GM18511 (cell line): ENCODE measurements around the gene PIK3C2B.
"Not testable (repeated sequence)": the region's sequence is repeated elsewhere in the genome, so short reads cannot be mapped to it uniquely, and the experiment has no call there.

Experiments
- ATAC-seq: cut with Tn5 transposase; IDR thresholded peaks from one replicate; pipeline ENCODE4 v1.9.1; 2021; ENCODE audit warnings: mild to moderate bottlenecking, moderate library complexity; ENCODE audit not compliant: unreplicated experiment

PIK3C2B gene

GRCh38 chr1:204509186-204509635 is 14.6 kb upstream of the PIK3C2B start:
- ATAC-seq: no peak

GRCh38 chr1:204507317-204508105 is 12.9 kb upstream of the PIK3C2B start:
- ATAC-seq: no peak

GRCh38 chr1:204506969-204507316 is 12.3 kb upstream of the PIK3C2B start:
- ATAC-seq: peak; percentile 62

GRCh38 chr1:204506201-204506968 is 11.8 kb upstream of the PIK3C2B start:
- ATAC-seq: peak; percentile 79

- ATAC-seq: no peak
Measured at GRCh38 chr1:204505674-204506200, 11.1 kb upstream of the PIK3C2B start.

- ATAC-seq: no peak
Measured at GRCh38 chr1:204503913-204504519, 9.4 kb upstream of the PIK3C2B start.

- ATAC-seq: no peak
Measured at GRCh38 chr1:204503122-204503912, 8.7 kb upstream of the PIK3C2B start.

GRCh38 chr1:204502241-204502640 is 7.6 kb upstream of the PIK3C2B start:
- ATAC-seq: no peak

- no peak for ATAC-seq
Measured at GRCh38 chr1:204499511-204500468, 5.2 kb upstream of the PIK3C2B start.

- no peak for ATAC-seq
Measured at GRCh38 chr1:204498981-204499380, 4.4 kb upstream of the PIK3C2B start.

- ATAC-seq: no peak
Measured at GRCh38 chr1:204495777-204496176, 1.2 kb upstream of the PIK3C2B start.

- peak; percentile 48 for ATAC-seq
Measured at GRCh38 chr1:204495078-204495753, 611 bp upstream of the PIK3C2B start.

GRCh38 chr1:204493984-204494280 is 673 bp downstream of the PIK3C2B start:
- ATAC-seq: peak; percentile 41

GRCh38 chr1:204493145-204493983 is 1.2 kb downstream of the PIK3C2B start:
- no peak for ATAC-seq

- no peak for ATAC-seq
Measured at GRCh38 chr1:204491655-204492054, 3.0 kb downstream of the PIK3C2B start.

- ATAC-seq: no peak
Measured at GRCh38 chr1:204487256-204487615, 7.4 kb downstream of the PIK3C2B start.

- ATAC-seq: not testable (repeated sequence)
Measured at GRCh38 chr1:204486513-204487255, 7.9 kb downstream of the PIK3C2B start.

- ATAC-seq: no peak
Measured at GRCh38 chr1:204483791-204484190, 10.8 kb downstream of the PIK3C2B start.
